GM23338 (cell line): ENCODE measurements around the gene TEKT5.

Experiments
- CREB1 ChIP-seq: fragments of 250-450 bp; sonication (Bioruptor Pico); IDR thresholded peaks from 2 replicates; pipeline ENCODE4 v1.5.0; 2020; ENCODE audit warnings: low read depth, mild to moderate bottlenecking, moderate library complexity
- CTCF ChIP-seq, 2 experiments: fragments of 200-600 bp in 1 of 2; sonication (generic) in 1 of 2; conservative IDR thresholded peaks; 2 replicates each; pipeline versions ENCODE4 v1.5.1 to v1.6.1; 2016 to 2017; ENCODE audit warnings: antibody characterized with exemption in 2 of 2, low read depth in 2 of 2, mild to moderate bottlenecking in 2 of 2, moderate library complexity in 1 of 2
- EZH2 ChIP-seq: fragments of 200-600 bp; sonication (generic); IDR thresholded peaks from one replicate; pipeline ENCODE4 v1.8.0; 2017; ENCODE audit warnings: antibody characterized with exemption, mild to moderate bottlenecking, low read depth; ENCODE audit not compliant: unreplicated experiment
- EZH2phosphoT487 ChIP-seq: fragments of 200-600 bp; sonication (generic); IDR thresholded peaks from one replicate; pipeline ENCODE4 v1.8.1; 2018; ENCODE audit warnings: antibody characterized with exemption; ENCODE audit not compliant: unreplicated experiment
- JUNB ChIP-seq: IDR thresholded peaks from one replicate; pipeline ENCODE4 v1.6.1; 2016; ENCODE audit warnings: antibody characterized with exemption; ENCODE audit not compliant: unreplicated experiment
- NANOG ChIP-seq: IDR thresholded peaks from 2 replicates; pipeline ENCODE4 v1.6.1; 2016; ENCODE audit warnings: antibody characterized with exemption, borderline replicate concordance
- POLR2AphosphoS5 ChIP-seq: IDR thresholded peaks from 2 replicates; pipeline ENCODE4 v1.6.1; 2016; ENCODE audit warnings: antibody characterized with exemption, low read depth
- TF ChIP-seq, protein P1 (sequence below): IDR thresholded peaks from one replicate; pipeline ENCODE4 v1.6.1; 2018; ENCODE audit warnings: antibody characterized with exemption; ENCODE audit not compliant: unreplicated experiment
- TF ChIP-seq, protein P2 (sequence below): IDR thresholded peaks from 2 replicates; pipeline ENCODE4 v1.6.1; 2016; ENCODE audit warnings: antibody characterized with exemption

- TF ChIP-seq CTCF (conservative IDR thresholded peaks at IDR 0.05; ENCODE audit: low read depth in 2 of 2) (no peak), JUNB (no peak), POLR2AphosphoS5 (no peak), NANOG (no peak), EZH2 (no peak), CREB1 (no peak), EZH2phosphoT487 (no peak)
- TF ChIP-seq, protein P1, sequence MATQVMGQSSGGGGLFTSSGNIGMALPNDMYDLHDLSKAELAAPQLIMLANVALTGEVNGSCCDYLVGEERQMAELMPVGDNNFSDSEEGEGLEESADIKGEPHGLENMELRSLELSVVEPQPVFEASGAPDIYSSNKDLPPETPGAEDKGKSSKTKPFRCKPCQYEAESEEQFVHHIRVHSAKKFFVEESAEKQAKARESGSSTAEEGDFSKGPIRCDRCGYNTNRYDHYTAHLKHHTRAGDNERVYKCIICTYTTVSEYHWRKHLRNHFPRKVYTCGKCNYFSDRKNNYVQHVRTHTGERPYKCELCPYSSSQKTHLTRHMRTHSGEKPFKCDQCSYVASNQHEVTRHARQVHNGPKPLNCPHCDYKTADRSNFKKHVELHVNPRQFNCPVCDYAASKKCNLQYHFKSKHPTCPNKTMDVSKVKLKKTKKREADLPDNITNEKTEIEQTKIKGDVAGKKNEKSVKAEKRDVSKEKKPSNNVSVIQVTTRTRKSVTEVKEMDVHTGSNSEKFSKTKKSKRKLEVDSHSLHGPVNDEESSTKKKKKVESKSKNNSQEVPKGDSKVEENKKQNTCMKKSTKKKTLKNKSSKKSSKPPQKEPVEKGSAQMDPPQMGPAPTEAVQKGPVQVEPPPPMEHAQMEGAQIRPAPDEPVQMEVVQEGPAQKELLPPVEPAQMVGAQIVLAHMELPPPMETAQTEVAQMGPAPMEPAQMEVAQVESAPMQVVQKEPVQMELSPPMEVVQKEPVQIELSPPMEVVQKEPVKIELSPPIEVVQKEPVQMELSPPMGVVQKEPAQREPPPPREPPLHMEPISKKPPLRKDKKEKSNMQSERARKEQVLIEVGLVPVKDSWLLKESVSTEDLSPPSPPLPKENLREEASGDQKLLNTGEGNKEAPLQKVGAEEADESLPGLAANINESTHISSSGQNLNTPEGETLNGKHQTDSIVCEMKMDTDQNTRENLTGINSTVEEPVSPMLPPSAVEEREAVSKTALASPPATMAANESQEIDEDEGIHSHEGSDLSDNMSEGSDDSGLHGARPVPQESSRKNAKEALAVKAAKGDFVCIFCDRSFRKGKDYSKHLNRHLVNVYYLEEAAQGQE: peak; percentile 37
- TF ChIP-seq, protein P2, sequence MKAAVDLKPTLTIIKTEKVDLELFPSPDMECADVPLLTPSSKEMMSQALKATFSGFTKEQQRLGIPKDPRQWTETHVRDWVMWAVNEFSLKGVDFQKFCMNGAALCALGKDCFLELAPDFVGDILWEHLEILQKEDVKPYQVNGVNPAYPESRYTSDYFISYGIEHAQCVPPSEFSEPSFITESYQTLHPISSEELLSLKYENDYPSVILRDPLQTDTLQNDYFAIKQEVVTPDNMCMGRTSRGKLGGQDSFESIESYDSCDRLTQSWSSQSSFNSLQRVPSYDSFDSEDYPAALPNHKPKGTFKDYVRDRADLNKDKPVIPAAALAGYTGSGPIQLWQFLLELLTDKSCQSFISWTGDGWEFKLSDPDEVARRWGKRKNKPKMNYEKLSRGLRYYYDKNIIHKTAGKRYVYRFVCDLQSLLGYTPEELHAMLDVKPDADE: no peak
These were observed 33.0 kb downstream of the TEKT5 start for GRCh38 chr16:10661737-10662136.
